HuH-7 (cell line): ENCODE measurements around the gene EPS15.
"Not testable (repeated sequence)": the region's sequence is repeated elsewhere in the genome, so short reads cannot be mapped to it uniquely, and the experiment has no call there.

ENCODE experiments used
- DNase-seq: peaks from one replicate; pipeline ENCODE4 v3.0.0; 2011; ENCODE audit warnings: low spot score

EPS15 gene

GRCh38 chr1:51514733-51515132 lies 4.3 kb downstream of the EPS15 start:
- no peak for DNase-seq

- DNase-seq, result no peak
These were observed 6.5 kb downstream of the EPS15 start for GRCh38 chr1:51512606-51513005.

- DNase-seq, result no peak
These were observed 6.9 kb downstream of the EPS15 start for GRCh38 chr1:51512120-51512519.

- no peak for DNase-seq
These were observed 9.3 kb downstream of the EPS15 start for GRCh38 chr1:51509773-51510172.

GRCh38 chr1:51506537-51506936 lies 12.5 kb downstream of the EPS15 start:
- DNase-seq, result no peak

GRCh38 chr1:51504806-51505525 lies 14.1 kb downstream of the EPS15 start:
- no peak for DNase-seq

GRCh38 chr1:51501218-51501630 lies 17.8 kb downstream of the EPS15 start:
- not testable (repeated sequence) for DNase-seq

- no peak for DNase-seq
These were observed 19.4 kb downstream of the EPS15 start for GRCh38 chr1:51499694-51500093.

GRCh38 chr1:51498924-51499323 lies 20.1 kb downstream of the EPS15 start:
- no peak for DNase-seq

- DNase-seq, result no peak
These were observed 21.7 kb downstream of the EPS15 start for GRCh38 chr1:51497340-51497739.

- DNase-seq, result no peak
These were observed 24.8 kb downstream of the EPS15 start for GRCh38 chr1:51494138-51494830.

- DNase-seq, result no peak
These were observed 27.7 kb downstream of the EPS15 start for GRCh38 chr1:51491166-51491981.

- no peak for DNase-seq
These were observed 29.6 kb downstream of the EPS15 start for GRCh38 chr1:51489472-51489871.

- DNase-seq, result no peak
These were observed 30.6 kb downstream of the EPS15 start for GRCh38 chr1:51488372-51489050.

GRCh38 chr1:51487628-51488027 lies 31.4 kb downstream of the EPS15 start:
- peak; percentile 12 for DNase-seq

- DNase-seq, result no peak
These were observed 34.5 kb downstream of the EPS15 start for GRCh38 chr1:51484591-51484990.

GRCh38 chr1:51482881-51483280 lies 36.2 kb downstream of the EPS15 start:
- DNase-seq, result no peak

- not testable (repeated sequence) for DNase-seq
These were observed 44.0 kb downstream of the EPS15 start for GRCh38 chr1:51474832-51475620.

- DNase-seq, result no peak
These were observed 45.5 kb downstream of the EPS15 start for GRCh38 chr1:51473331-51474115.

- no peak for DNase-seq
These were observed 46.7 kb downstream of the EPS15 start for GRCh38 chr1:51472359-51472758.

GRCh38 chr1:51469518-51469917 lies 49.5 kb downstream of the EPS15 start:
- no peak for DNase-seq
